Upper lobe of left lung (tissue), 6 donors: Measurements from ENCODE around the gene MYOM1. TPM values are rescaled to one million over a fixed set of nuclear protein-coding genes. Genes with fewer than 3 reads are reported as not detected.

Experiments used
- ATAC-seq, 2 donors: fragments of 200-7000 bp; cut with Tn5 transposase; one replicate each; pipeline ENCODE4 v1.9.1; 2022; ENCODE audit warnings: mild to moderate bottlenecking in 2 of 2, moderate library complexity in 2 of 2; ENCODE audit not compliant: low FRiP score in 2 of 2
- DNase-seq, 2 donors: peaks; one replicate each; pipeline ENCODE4 v3.0.0-alpha.2; 2019 to 2020
- H3K27ac ChIP-seq, 4 donors: fragments of 200-600 bp; sonication (generic); one replicate each; pipeline ENCODE4 v1.5.1; 2016 to 2019
- H3K27me3 ChIP-seq, 4 donors: fragments of 200-600 bp; sonication (generic); one replicate each; pipeline ENCODE4 v1.5.1; 2017 to 2019
- H3K36me3 ChIP-seq, 4 donors: fragments of 200-600 bp; sonication (generic); one replicate each; pipeline ENCODE4 v1.5.1; 2016 to 2019
- H3K4me1 ChIP-seq, 4 donors: fragments of 200-600 bp; sonication (generic); one replicate each; pipeline ENCODE4 v1.5.1; 2018 to 2019
- H3K4me3 ChIP-seq, 4 donors: fragments of 200-600 bp; sonication (generic); one replicate each; pipeline ENCODE4 v1.5.1; 2017 to 2019; ENCODE audit warnings: mild to moderate bottlenecking in 2 of 4, moderate library complexity in 1 of 4
- H3K9me3 ChIP-seq, 4 donors: fragments of 200-600 bp; sonication (generic); one replicate each; pipeline ENCODE4 v1.5.1; 2018 to 2019
- EP300 ChIP-seq, 4 donors: sonication (generic); formaldehyde crosslinking; IDR thresholded peaks; one replicate each; pipeline ENCODE4 v1.5.1; 2017; ENCODE audit warnings: antibody characterized with exemption in 4 of 4, control low read depth in 2 of 4
- POLR2A ChIP-seq, 4 donors: fragments of 450-650 bp; IDR thresholded peaks; one replicate each; pipeline ENCODE4 v1.5.1; 2016 to 2017; ENCODE audit warnings: antibody characterized with exemption in 4 of 4, mild to moderate bottlenecking in 2 of 4
- POLR2AphosphoS5 ChIP-seq, 2 donors: sonication (generic); formaldehyde crosslinking; IDR thresholded peaks; one replicate each; pipeline ENCODE4 v1.5.1; 2017; ENCODE audit warnings: antibody characterized with exemption in 2 of 2
- WGBS, 2 donors: methylation state at CpG; one replicate each; pipeline ENCODE4 v1.1.5; 2017 to 2018; 5-methylcytosine and 5-hydroxymethylcytosine counted together
- total RNA-seq, 6 donors: library from RNA; depleted of rRNA in 4 of 6; stranded (reverse); fragments of >200 nt in 4 of 6; gene quantifications; one replicate each; pipeline versions ENCODE4 v1.1.0 to v1.2.1, GENCODE V29; 2016 to 2021
- TF ChIP-seq, protein P1 (sequence below), 6 experiments: fragments of 450-650 bp in 4 of 6; fragments of 200-600 bp in 2 of 6; sonication (generic) in 2 of 6; IDR thresholded peaks; one replicate each; pipeline ENCODE4 v1.5.1; 2016 to 2019; ENCODE audit warnings: antibody characterized with exemption in 6 of 6
- donor health status: DM: no; HTN: no; CAD: no; lungs with moderate emphysema.
- donor health status: DM: no; HTN: yes; CAD: no; lungs with severe emphysema.

Gene MYOM1
- total RNA-seq, 6 donors from 2014 or later, result 0.76 to 11.2 (median 2.2) TPM

DNA sequence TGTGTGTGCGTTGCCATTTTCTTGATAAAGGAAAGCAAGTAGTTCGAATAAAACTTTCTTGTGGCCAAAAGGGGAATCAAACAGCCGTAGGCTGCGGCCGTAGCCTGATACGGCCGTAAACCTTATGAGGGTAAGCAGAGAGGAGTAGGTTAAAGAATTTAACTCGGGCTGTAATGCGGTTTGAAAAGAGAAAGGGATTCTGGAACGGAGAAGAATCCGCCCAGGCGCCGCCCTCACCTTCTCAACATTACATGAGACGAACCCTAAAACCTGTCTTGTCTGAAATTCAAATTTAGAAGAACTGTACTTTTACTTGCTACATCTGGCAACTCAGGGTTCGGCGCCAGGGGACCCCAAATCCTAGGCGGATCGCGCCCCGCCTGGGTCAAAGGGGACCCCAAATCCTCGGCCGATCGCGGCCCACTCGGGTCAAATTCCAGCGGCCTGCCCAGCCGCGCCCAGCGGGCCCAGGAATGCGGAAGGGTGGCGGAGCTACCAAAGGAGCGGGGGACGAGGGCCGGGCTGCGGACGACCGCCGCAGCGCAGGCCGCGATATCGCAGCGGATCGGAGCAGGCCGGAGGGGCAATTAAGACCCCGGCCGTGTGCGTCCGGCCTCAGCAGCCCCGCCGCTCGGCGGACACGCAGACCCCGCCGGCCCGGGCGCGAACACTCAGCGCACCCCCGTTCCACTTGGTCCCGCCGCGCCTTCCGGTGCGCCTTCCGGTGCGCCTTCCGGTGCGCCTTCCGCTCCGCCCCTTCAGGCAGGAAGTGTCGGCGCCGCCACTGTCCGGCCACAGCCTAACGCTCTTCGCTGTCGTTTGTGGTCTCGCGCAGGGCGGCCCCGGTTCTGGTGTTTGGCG is 41.8 kb upstream of the MYOM1 start, which contains the start of gene MYL12B:
Gene MYL12B (plus strand): TSS at position 761 of the 861 bp plus-strand sequence. CDS start 10,766 bp downstream, outside the sequence.
- H3K4me1 ChIP-seq, result peaks cover 47 to 55% (median 52%) of the 10 kb centered on the region in 4 donors
- peak in 1 of 4 donors; percentile 6 for TF ChIP-seq EP300 (IDR thresholded peaks at IDR 0.05)
- TF ChIP-seq, protein P1, sequence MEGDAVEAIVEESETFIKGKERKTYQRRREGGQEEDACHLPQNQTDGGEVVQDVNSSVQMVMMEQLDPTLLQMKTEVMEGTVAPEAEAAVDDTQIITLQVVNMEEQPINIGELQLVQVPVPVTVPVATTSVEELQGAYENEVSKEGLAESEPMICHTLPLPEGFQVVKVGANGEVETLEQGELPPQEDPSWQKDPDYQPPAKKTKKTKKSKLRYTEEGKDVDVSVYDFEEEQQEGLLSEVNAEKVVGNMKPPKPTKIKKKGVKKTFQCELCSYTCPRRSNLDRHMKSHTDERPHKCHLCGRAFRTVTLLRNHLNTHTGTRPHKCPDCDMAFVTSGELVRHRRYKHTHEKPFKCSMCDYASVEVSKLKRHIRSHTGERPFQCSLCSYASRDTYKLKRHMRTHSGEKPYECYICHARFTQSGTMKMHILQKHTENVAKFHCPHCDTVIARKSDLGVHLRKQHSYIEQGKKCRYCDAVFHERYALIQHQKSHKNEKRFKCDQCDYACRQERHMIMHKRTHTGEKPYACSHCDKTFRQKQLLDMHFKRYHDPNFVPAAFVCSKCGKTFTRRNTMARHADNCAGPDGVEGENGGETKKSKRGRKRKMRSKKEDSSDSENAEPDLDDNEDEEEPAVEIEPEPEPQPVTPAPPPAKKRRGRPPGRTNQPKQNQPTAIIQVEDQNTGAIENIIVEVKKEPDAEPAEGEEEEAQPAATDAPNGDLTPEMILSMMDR (IDR thresholded peaks at IDR 0.05), result peak in 4 of 6 experiments; percentile 19 to 48 (median 40)
- TF ChIP-seq POLR2AphosphoS5 (IDR thresholded peaks at IDR 0.05), result peak; percentile 88 to 90
- peak; percentile 52 to 94 (median 74) for TF ChIP-seq POLR2A (IDR thresholded peaks at IDR 0.05)

GRCh38 chr18:3260995-3261372 is 41.2 kb upstream of the MYOM1 start:
- Histone ChIP-seq H3K4me1 (peaks cover 48 to 55% (median 51%) of the 10 kb centered on the region in 4 donors), H3K27ac (peak overlapping the region; percentile 92 to 99 (median 98)), H3K27me3 (no peaks in the 10 kb centered on the region), H3K9me3 (no peaks in the 10 kb centered on the region), H3K4me3 (peak overlapping the region; percentile 70 to 91 (median 84)), H3K36me3 (peaks cover 6 to 35% (median 14%) of the 10 kb centered on the region in 4 donors)
- no peak for DNase-seq
- TF ChIP-seq EP300 (IDR thresholded peaks at IDR 0.05) (no peak), POLR2A (IDR thresholded peaks at IDR 0.05) (no peak), POLR2AphosphoS5 (IDR thresholded peaks at IDR 0.05) (no peak)
- TF ChIP-seq, protein P1 (IDR thresholded peaks at IDR 0.05), result peak in 1 of 6 experiments; percentile 18
- WGBS, 2 donors, result 15 to 16% methylated on average over 5 of the region's 5 CpGs
- ATAC-seq, result no peak

More for the DNA sequence above, 41.8 kb upstream of the MYOM1 start, which contains the start of gene MYL12B:
- Histone ChIP-seq H3K9me3 (no peaks in the 10 kb centered on the region), H3K27me3 (no peaks in the 10 kb centered on the region), H3K4me3 (peak within 1 kb of the TSS; percentile 70 to 91 (median 84)), H3K27ac (peak within 1 kb of the TSS; percentile 92 to 99 (median 98)), H3K36me3 (peaks cover 6 to 29% (median 10%) of the 10 kb centered on the region in 4 donors)
- ATAC-seq (peak; percentile 93 to 97), DNase-seq (peak; percentile 83 to 96)
- WGBS, 2 donors, result 0 to 2% methylated on average over 49 to 50 of the region's 84 CpGs

- DNase-seq (no peak), ATAC-seq (no peak)
- Histone ChIP-seq H3K4me3 (no peak overlapping the region), H3K36me3 (peaks cover 25 to 66% (median 42%) of the 10 kb centered on the region in 4 donors), H3K9me3 (no peaks in the 10 kb centered on the region), H3K4me1 (peaks cover 30 to 52% (median 42%) of the 10 kb centered on the region in 4 donors), H3K27ac (peak overlapping the region in 3 of 4 donors; percentile 69 to 75 (median 74)), H3K27me3 (no peaks in the 10 kb centered on the region)
- WGBS, 2 donors, result 92 to 96% methylated on average over 2 of the region's 2 CpGs
- TF ChIP-seq POLR2AphosphoS5 (IDR thresholded peaks at IDR 0.05) (no peak), POLR2A (IDR thresholded peaks at IDR 0.05) (no peak), EP300 (IDR thresholded peaks at IDR 0.05) (no peak)
- TF ChIP-seq, protein P1 (IDR thresholded peaks at IDR 0.05), result no peak
These were observed 37.9 kb upstream of the MYOM1 start for GRCh38 chr18:3257627-3258120.

DNA sequence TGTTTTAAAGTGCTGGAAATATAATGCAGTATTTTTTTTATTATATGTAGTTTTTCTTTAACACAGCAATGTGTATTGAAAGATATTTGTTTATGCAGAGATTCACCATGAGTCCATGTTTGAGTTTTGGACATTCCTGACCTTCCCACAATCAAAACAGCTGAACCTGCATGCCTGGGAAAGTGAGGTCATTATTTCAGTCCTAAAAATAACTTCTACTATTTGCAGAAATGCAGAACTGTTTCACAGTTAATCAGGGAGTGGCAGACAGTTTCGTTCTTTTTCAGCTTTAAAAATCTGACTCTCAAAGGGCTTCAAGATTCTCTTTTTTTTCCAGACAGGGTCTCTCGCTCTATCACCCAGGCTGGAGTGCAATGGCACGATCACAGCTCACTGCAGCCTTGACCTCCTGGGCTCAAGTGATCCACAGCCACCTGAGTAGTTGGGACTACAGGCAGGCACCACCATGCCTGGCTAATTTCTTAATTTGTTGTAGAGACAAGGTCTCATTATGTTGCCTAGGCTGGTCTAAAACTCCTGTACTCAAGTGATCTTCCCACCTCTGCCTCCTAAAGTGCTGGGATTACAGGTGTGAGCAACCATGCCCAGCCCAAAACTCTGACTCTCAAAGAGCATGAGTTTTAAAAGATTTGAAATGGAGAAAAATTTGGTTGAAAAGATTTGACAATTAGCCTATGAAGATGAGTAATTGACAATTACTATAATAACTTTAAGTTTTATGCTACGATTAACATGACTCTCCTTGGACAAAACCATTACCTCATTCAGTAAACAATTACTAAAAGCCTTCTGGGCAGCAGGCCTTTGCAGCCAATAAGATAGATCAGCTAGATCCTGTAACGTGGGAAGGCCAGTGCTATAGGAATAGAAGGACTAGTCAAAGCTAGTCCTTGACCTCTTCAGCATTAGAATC is 37.2 kb upstream of the MYOM1 start:
- Histone ChIP-seq H3K27me3 (no peaks in the 10 kb centered on the region), H3K36me3 (peaks cover 25 to 66% (median 42%) of the 10 kb centered on the region in 4 donors), H3K9me3 (no peaks in the 10 kb centered on the region), H3K4me3 (no peak overlapping the region), H3K4me1 (peaks cover 35 to 58% (median 47%) of the 10 kb centered on the region in 4 donors), H3K27ac (peak overlapping the region; percentile 68 to 75 (median 72))
- no peak for TF ChIP-seq EP300 (IDR thresholded peaks at IDR 0.05)
- TF ChIP-seq POLR2AphosphoS5 (IDR thresholded peaks at IDR 0.05), result no peak
- TF ChIP-seq, protein P1 (IDR thresholded peaks at IDR 0.05), result no peak
- WGBS, 2 donors, result 44 to 69% methylated on average over 5 of the region's 5 CpGs
- ATAC-seq, result no peak
- no peak for DNase-seq
